NK-92 (cell line): Measurements from ENCODE around the gene COA7.
"Not testable (repeated sequence)": the region's sequence is repeated elsewhere in the genome, so short reads cannot be mapped to it uniquely, and the experiment has no call there.

ENCODE experiments used
- DNase-seq: peaks from one replicate; lab custom pipeline; 2025; ENCODE audit not compliant: unreplicated experiment; lab: John Stamatoyannopoulos, UW

COA7 gene

GRCh38 chr1:52697795-52698674, at the start of gene COA7:
COA7 (minus strand) TSS chr1:52698347; CDS start chr1:52698326, 21 bp downstream.
- no peak for DNase-seq

DNA sequence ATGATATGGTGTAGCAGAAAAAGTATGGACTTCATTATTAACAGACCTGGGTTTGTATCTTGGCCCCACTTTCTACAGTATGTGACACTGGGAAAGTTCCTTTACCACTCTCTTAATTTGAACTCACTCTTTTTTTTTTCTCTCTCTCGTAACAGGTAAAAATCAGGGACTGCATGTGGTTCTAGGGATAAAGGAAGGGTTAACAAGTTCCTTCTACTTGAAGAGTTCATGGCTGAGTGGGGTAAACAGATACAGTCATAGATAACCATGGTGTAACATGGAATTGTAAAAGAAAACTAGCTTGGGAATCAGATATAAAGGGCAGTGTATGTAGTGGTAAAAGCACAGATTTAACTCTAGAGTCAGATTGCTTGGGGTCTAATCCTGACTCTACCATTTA, 49.3 kb upstream of the COA7 start:
- no peak for DNase-seq

- DNase-seq, result no peak
Measured at GRCh38 chr1:52746189-52746588, 48.0 kb upstream of the COA7 start.

- no peak for DNase-seq
Measured at GRCh38 chr1:52741259-52741658, 43.1 kb upstream of the COA7 start.

- no peak for DNase-seq
Measured at GRCh38 chr1:52739699-52740467, 41.7 kb upstream of the COA7 start.

DNA sequence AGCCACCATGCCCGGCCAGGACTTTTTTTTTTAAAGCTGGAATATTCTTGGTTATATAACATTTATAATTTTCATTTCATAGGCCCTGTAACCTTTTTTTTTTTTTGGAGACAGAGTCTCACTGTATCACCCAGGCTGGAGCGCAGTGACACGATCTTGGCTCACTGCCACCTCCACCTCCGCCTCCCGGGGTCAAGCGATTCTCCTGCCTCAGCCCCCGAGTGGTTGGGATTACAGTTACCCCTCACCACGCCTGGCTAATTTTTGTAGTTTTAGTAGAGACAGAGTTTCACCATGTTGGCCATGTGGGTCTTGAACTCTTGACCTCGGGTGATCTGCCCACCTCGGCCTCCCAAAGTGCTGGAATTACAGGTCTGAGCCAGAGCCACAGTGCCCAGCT, 40.7 kb upstream of the COA7 start:
- DNase-seq, result no peak

DNA sequence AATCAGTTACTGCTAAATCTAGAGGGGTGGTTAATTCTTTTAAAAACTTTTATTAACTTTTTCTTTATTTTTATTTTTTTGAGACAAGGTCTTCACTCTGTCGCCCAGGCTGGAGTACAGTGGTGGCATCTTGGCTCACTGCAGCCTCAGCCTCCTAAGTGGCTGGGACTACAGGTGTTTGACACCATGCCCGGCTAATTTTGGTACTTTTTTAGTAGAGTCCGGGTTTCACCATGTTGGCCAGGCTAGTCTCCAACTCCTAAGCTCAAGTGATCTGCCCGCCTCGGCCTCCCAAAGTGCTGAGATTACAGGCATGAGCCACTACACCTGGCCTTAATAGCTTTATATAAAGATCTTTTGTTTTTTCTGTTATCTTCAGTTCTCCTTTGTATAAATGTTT, 40.0 kb upstream of the COA7 start:
- no peak for DNase-seq

- DNase-seq, result not testable (repeated sequence)
Measured at GRCh38 chr1:52735371-52735770, 37.2 kb upstream of the COA7 start.

DNA sequence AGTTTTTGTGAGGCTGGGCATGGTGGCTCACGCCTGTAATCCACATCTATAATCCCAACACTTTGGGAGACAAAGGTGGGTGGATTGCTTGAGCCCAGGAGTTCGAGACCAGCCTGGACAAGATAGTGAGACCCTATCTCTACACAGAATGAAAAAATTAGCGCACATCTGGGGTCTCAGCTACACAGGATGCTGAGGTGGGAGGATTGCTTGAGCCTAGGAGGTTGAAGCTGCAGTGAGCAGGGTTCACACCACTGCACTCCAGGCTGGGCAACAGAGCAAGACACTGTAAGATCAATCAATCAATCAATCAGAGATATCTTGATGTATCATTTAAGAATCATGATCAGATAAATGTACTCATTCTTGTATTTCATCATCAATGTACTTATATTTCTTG, 35.2 kb upstream of the COA7 start:
- DNase-seq, result no peak

GRCh38 chr1:52727956-52728656, 30.0 kb upstream of the COA7 start:
- no peak for DNase-seq

DNA sequence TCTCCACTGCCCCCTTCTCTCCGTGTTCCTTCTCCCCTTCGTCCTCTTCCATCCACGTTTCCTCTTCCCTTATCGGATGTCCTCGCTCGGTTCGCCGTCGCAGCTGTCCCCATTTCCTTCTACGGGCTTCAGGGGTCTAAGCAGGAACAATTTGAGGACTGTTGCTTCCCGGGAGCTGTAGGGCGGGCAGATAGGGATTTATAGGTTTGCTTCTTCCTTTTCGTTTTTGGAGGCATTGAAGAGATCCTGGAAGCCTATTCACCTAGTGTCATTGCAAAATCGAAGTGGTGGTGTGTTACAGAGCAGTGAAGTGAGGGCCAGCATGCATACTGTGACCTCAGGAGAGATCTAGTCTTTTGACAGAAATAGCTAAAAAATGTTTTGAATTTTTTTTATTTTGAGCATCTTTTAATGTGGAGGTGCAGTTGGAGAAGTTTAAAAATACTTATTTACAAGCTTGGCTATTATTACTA, 29.0 kb upstream of the COA7 start:
- DNase-seq, result no peak

DNA sequence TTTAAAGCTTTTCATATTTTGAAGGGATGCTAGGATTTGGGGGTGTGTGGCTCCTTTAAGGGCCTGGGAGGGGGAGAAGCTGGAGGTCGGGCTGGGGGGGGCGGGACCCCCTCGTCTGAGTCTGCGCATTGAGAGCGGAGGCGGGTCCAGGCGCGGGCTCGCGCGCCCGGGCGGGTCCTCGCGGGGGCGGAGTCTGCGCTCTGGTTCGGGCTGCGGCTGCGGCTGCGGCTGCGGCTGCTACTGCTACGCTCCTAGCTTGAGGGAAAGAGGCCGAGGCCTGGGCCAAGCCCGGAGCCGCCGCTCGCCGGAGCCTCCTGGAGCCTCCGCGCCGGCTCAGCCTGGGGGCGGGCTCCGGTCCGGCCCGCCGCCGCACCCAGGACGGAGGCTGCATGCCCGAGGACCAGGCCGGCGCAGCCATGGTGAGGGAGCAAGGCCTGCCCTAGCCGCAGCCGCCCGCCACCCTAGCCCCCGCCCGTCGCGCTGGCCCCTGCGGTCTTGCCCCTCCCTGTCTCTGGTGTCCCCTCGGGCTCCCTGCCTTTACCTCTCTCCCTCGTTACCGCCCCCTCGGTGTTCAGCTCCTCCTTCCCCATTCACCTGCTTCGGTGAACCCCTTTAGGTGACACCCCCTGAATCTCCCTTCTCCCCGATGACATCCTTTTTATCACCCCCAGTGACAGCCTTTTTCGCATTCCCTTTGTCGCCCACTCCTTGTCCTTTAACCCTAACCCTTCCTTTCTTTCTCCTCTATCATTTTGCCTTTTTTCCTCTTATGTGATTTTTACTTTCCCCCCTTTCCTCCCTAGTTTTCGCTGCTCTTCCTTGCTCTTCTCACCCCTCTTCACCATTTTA, 28.3 kb upstream of the COA7 start, which contains the start of gene ZYG11B:
TSS of gene ZYG11B (plus strand) at position 189 of the 849 bp plus-strand sequence. CDS start at position 390, 201 bp downstream.
- DNase-seq, result peak; percentile 24

DNA sequence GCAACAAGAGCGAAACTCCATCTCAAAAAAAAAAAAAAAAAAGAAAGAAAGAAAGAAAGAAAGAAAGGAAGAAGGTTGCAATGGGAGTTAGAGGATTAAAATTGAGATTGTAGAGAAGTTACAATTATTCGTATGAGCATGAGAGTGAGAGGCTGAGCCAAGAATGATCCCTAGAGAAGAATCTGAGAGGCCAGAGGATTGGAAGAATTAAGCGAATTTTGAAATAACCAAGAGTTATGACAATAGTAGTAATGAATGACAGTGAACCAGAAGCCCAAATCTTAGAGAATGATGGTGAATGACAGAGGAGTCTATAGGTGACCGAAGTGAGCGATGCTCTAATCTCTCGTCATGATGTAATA, 27.7 kb upstream of the COA7 start:
- no peak for DNase-seq

DNA sequence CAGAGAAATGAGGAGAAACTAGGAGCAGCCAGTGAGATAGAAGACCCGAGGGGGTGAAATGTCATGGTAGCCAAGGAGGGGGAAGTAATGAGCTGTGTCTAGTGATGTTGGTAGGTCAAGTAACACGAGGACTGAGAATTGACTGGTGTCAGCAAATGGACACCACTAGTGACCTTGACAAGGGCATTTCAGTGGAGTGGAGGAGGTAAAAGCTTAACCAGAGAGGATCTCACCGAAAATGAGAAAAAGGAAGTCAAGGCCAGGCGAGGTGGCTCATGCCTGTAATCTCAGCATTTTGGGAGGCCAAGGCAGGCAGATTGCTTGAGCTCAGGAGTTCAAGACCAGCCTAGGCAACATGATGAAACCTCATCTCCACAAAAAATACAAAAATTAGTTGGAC, 25.1 kb upstream of the COA7 start:
- DNase-seq, result no peak

GRCh38 chr1:52715296-52715695, 17.1 kb upstream of the COA7 start:
- not testable (repeated sequence) for DNase-seq

DNA sequence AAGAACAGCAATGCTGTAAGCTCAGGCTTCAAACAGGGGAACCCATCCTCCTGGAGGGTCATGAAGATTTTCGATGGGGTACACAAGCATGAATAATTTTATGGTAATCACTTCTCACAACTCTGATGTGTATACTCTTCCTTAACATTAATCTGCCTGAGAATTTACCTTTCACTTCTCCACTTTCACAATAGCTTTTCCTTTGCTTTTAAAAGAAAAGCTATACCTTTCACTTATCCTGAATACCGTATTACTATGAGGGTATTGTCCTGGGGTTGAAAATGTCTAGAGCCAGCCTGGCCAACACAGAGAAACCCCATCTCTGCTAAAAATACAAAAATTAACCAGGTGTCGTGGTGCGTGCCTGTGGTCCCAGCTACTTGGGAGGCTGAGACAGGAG, 15.4 kb upstream of the COA7 start:
- no peak for DNase-seq

DNA sequence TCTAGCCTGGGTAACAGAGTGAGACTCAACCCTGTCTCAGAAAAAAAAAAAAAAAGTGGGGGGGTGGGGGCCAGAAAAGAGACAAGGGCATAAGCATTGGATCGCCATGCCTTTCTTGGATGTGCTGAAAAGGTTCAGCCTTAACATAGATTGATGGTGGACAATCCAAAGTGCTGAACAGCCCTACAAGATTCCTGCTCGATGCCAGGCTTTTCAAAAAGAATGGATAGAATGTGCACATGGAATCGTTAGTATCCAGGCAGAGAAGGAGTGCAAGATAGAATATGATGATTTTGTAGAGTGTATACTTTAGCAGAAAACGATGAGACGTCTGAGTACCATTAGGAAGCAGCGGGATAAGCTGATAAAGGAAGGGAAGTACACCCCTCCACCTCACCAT, 10.9 kb upstream of the COA7 start:
- no peak for DNase-seq

- DNase-seq, result no peak
Measured at GRCh38 chr1:52707927-52708655, 9.9 kb upstream of the COA7 start.

DNA sequence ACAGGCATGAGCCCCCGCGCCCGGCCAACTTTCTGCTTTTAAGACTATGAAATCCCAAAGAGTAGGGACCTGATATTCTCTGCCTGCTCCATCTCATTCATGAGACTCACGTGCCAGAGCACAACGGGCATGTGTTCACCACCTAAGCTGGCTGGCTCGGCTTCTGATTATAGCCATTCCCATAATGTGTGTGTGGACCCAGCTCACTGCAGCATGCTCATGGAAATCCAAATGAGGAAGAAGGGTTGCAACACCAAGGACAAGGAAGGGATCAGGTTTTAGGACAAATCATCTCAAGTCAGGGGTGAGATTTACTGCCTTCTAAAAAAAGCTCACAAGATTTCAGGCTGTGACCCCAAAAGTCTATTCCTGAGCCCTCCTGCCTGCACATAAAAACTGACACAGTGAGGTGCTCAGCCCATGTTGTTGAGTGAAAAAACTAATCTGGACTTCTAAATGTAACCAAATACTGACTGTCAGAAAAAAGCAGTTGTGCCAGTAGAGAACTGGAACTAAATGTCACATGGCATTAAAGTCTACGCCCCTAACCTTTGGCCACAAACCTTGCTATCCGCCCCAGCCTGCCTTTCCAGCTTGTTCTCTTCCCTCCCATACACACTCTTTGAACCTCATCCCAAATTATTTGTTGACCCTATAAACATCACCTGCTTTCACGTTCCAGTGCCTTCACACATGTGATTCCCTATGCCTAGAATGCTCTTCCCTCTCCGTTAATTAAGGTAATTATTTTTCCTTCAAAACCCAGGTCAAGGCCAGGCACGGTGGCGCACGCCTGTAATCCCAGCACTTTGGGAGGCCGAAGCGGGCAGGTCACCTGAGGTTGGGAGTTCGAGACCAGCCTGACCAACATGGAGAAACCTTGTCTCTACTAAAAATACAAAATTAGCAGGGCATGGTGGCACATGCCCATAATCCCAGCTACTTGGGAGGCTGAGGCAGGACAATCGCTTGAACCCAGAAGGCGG, 9.1 kb upstream of the COA7 start:
- DNase-seq, result no peak
